Thoracic aorta (tissue), 2 donors: ENCODE data around the gene SUN1. TPM values are rescaled to one million over a fixed set of nuclear protein-coding genes. Genes with fewer than 3 reads are reported as not detected.
A peak's percentile ranks its signal among the peaks of the same experiment; 100 is the strongest.

ENCODE experiments used
- ATAC-seq: fragments of 150-250 bp; one replicate; pipeline ENCODE4 v1.8.0; 2017; ENCODE audit warnings: low read depth; ENCODE audit not compliant: insufficient number of reproducible peaks, low FRiP score
- DNase-seq: peaks from one replicate; pipeline ENCODE4 v3.0.0-alpha.2; 2020; ENCODE audit warnings: low spot score
- H3K27ac ChIP-seq, 2 donors: fragments of 200-600 bp; sonication (generic); 1 replicate in 1 of 2; 2 replicates in 1 of 2; pipeline ENCODE4 v1.5.1; 2016; ENCODE audit warnings: mild to moderate bottlenecking in 2 of 2, moderate library complexity in 2 of 2
- H3K27me3 ChIP-seq: fragments of 200-600 bp; sonication (generic); replicated peaks from 2 replicates; pipeline ENCODE4 v1.6.0; 2016; ENCODE audit warnings: mild to moderate bottlenecking; ENCODE audit not compliant: insufficient read depth
- H3K36me3 ChIP-seq: fragments of 200-600 bp; sonication (generic); one replicate; pipeline ENCODE4 v1.5.1; 2016
- H3K4me1 ChIP-seq, 2 donors: fragments of 200-600 bp; sonication (generic); 1 replicate in 1 of 2; 2 replicates in 1 of 2; pipeline versions ENCODE4 v1.5.1 to v1.6.0; 2016; ENCODE audit warnings: low read depth in 2 of 2, mild to moderate bottlenecking in 1 of 2; ENCODE audit not compliant: control insufficient read depth in 1 of 2
- H3K4me3 ChIP-seq: fragments of 200-600 bp; sonication (generic); 2 replicates; pipeline ENCODE4 v1.5.1; 2016; ENCODE audit warnings: mild to moderate bottlenecking
- H3K9me3 ChIP-seq: fragments of 200-600 bp; sonication (generic); 2 replicates; pipeline ENCODE4 v1.5.1; 2016
- CTCF ChIP-seq: fragments of 200-600 bp; sonication (generic); IDR thresholded peaks from one replicate; pipeline ENCODE4 v1.5.1; 2019; ENCODE audit warnings: antibody characterized with exemption
- total RNA-seq, 2 donors: library from RNA; depleted of rRNA; stranded (reverse); fragments of >200 nt; gene quantifications; one replicate each; pipeline versions ENCODE4 v1.1.0 to v1.2.3, GENCODE V29; 2016

The SUN1 gene
- total RNA-seq, 2 donors from 2014 or later = 205 to 319 TPM

DNA sequence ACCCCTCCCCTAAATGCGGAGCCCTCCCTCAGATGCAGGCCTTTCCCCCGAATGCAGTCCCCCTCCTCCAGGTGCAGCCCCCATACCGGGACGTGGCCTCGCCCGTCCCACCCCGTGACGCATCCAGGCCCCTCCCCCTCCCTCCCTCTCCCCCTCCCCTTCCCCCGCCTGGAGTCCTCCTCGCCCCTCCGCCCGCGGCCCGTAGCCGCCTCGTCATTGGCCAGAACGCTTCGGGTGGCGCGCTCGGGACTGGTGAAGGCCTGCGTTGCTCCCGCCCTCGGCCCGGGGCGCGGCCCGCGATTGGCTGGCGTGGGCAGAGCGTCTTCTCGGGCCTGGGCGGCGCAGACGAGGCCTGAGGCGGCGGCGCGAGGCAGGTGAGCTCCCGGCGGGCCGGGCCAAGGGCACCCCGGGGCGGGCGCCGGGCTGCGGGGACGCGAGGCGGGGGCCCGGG, 16.0 kb upstream of the SUN1 start:
- Histone ChIP-seq H3K27ac (peak overlapping the region; percentile 96 to 99), H3K4me1 (peaks cover 32 to 74% of the 10 kb centered on the region in 2 donors), H3K27me3 (no peaks in the 10 kb centered on the region), H3K36me3 (no peaks in the 10 kb centered on the region), H3K4me3 (peak overlapping the region; percentile 83), H3K9me3 (no peaks in the 10 kb centered on the region)
- peak; percentile 88 for DNase-seq
- TF ChIP-seq CTCF = no peak
- ATAC-seq = peak; percentile 66

DNA sequence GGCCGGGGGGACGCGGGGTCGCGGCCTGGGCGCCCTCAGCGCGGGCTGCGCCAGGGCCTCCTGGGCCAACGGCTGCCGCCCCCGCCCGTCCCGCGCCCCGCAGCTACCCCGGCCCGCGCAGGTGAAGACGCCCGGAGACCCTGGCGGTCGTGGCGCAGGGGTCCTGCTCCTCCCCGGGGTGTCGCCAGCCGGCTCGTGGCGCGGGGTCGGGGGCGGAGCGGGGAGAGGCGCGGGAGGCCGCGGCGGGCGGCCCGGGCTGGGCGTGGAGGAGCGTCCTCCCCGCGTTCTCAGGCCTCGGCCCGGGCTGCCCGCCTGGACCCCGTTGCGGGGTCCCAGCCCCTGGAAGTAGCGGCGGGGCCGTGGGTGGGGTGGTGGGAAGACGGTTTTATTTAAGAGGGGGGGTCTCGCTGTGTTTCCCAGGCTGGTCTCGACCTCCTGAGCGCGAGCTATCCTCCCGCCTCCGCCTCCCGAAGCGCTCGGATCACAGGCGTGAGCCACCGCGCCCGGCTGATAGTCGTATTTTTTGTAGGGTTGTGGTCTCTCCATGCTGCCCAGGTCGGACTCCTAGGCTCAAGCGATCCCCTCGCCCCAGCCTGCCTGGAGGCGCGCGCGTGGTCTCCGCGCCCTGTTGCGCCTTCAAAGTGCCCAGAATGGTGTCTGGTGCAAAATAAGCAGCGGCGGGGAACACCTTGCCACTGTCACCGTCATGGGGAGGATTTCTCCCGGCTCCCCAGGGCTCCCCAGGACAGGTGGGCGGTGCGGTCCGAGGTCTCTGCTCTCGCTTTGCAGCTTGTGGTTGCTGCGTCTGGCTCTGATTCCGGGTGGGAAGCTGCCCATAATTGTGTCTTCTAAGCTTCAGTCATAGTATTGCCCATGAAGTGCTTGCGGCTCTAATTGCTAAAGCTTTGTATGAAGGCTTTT, 15.3 kb upstream of the SUN1 start:
- peaks cover 29 to 74% of the 10 kb centered on the region in 2 donors for H3K4me1 ChIP-seq

GRCh38 chr7:818031-818699, 14.1 kb upstream of the SUN1 start:
- H3K36me3 ChIP-seq = no peaks in the 10 kb centered on the region

More for the DNA sequence above, 15.3 kb upstream of the SUN1 start:
- ATAC-seq (no peak), DNase-seq (no peak)
- Histone ChIP-seq H3K27ac (peak overlapping the region; percentile 82 to 83), H3K4me3 (peak overlapping the region; percentile 83), H3K9me3 (no peaks in the 10 kb centered on the region), H3K36me3 (no peaks in the 10 kb centered on the region), H3K27me3 (no peaks in the 10 kb centered on the region)
- no peak for TF ChIP-seq CTCF

GRCh38 chr7:820341-820740, 11.9 kb upstream of the SUN1 start:
- DNase-seq = no peak
- TF ChIP-seq CTCF = no peak
- peaks cover 36 to 82% of the 10 kb centered on the region in 2 donors for H3K4me1 ChIP-seq
- H3K36me3 ChIP-seq = no peaks in the 10 kb centered on the region
- H3K4me3 ChIP-seq = no peak overlapping the region
- H3K27ac ChIP-seq = no peak overlapping the region
- no peaks in the 10 kb centered on the region for H3K9me3 ChIP-seq
- ATAC-seq = no peak
- no peaks in the 10 kb centered on the region for H3K27me3 ChIP-seq

More at GRCh38 chr7:818031-818699, 14.1 kb upstream of the SUN1 start:
- Histone ChIP-seq H3K4me1 (peaks cover 25 to 76% of the 10 kb centered on the region in 2 donors), H3K27me3 (no peaks in the 10 kb centered on the region), H3K9me3 (no peaks in the 10 kb centered on the region), H3K4me3 (peak overlapping the region; percentile 83), H3K27ac (no peak overlapping the region)
- no peak for DNase-seq
- peak; percentile 33 for TF ChIP-seq CTCF
- no peak for ATAC-seq

GRCh38 chr7:821688-822087, 10.6 kb upstream of the SUN1 start:
- Histone ChIP-seq H3K27ac (peak overlapping the region in 1 of 2 donors; percentile 19), H3K9me3 (no peaks in the 10 kb centered on the region), H3K4me3 (no peak overlapping the region), H3K36me3 (no peaks in the 10 kb centered on the region), H3K27me3 (no peaks in the 10 kb centered on the region), H3K4me1 (peaks cover 42 to 88% of the 10 kb centered on the region in 2 donors)
- ATAC-seq (no peak), DNase-seq (no peak)
- TF ChIP-seq CTCF = no peak
